IMR-90 (cell line): ENCODE data around the gene PRSS33. TPM values are rescaled to one million over a fixed set of nuclear protein-coding genes. Genes with fewer than 3 reads are reported as not detected.

Source experiments
- ATAC-seq: fragments of 200-7000 bp; cut with Tn5 transposase; 2 replicates; pipeline ENCODE4 v1.9.1; 2020; ENCODE audit warnings: low read depth, mild to moderate bottlenecking, moderate library complexity
- BruUV-seq: library from RNA; stranded (reverse); fragments of 400-500 nt; replicated peaks from 2 replicates; lab custom pipeline; 2021; lab: Mats Ljungman, UMichigan
- CTCF ChIA-PET: fragments of 300-600 bp; formaldehyde crosslinking; extraction: SDS; loops from one replicate; lab custom pipeline; 2021; ENCODE audit warnings: antibody characterized with exemption; lab: Yijun Ruan, JAX
- POLR2A ChIA-PET: fragments of 300-600 bp; sonication (Branson Sonifier 250); formaldehyde crosslinking; loops from one replicate; lab custom pipeline; 2022; ENCODE audit warnings: antibody characterized with exemption; ENCODE audit not compliant: unreplicated experiment; lab: Charles Lee
- DNase-seq: peaks from one replicate; pipeline ENCODE4 v3.0.0; 2013
- H2AFZ ChIP-seq: replicated peaks from 2 replicates; pipeline ENCODE3; 2013; ENCODE audit warnings: low read length, mild to moderate bottlenecking; ENCODE audit not compliant: poor library complexity
- H2AK5ac ChIP-seq: 2 replicates; pipeline ENCODE4 v1.6.1; 2013; ENCODE audit warnings: low read depth, low read length, inconsistent platforms
- H2AK9ac ChIP-seq: replicated peaks from 2 replicates; pipeline ENCODE3; 2013; ENCODE audit warnings: mild to moderate bottlenecking, low read depth, low read length, moderate library complexity; ENCODE audit not compliant: poor library complexity
- H2BK120ac ChIP-seq: 2 replicates; pipeline ENCODE4 v1.6.1; 2013; ENCODE audit warnings: low read depth, low read length, inconsistent platforms
- H2BK15ac ChIP-seq: 3 replicates; pipeline ENCODE4 v1.6.1; 2013; ENCODE audit warnings: low read depth, low read length, inconsistent platforms
- H2BK20ac ChIP-seq: 2 replicates; pipeline ENCODE4 v1.6.1; 2013; ENCODE audit warnings: low read depth, mild to moderate bottlenecking, inconsistent platforms, low read length, moderate library complexity
- H2BK5ac ChIP-seq: 2 replicates; pipeline ENCODE4 v1.6.1; 2013; ENCODE audit warnings: mild to moderate bottlenecking, low read depth, low read length, inconsistent platforms; ENCODE audit not compliant: poor library complexity, severe bottlenecking
- H3K14ac ChIP-seq: replicated peaks from 2 replicates; pipeline ENCODE4 v1.6.1; 2013; ENCODE audit warnings: low read depth, low read length, inconsistent platforms
- H3K18ac ChIP-seq: 2 replicates; pipeline ENCODE4 v1.6.1; 2013; ENCODE audit warnings: low read depth, low read length, control low read depth
- H3K23ac ChIP-seq: 2 replicates; pipeline ENCODE4 v1.6.1; 2013; ENCODE audit warnings: low read depth, low read length, inconsistent platforms
- H3K27ac ChIP-seq: 2 replicates; pipeline ENCODE4 v1.5.1; 2013; ENCODE audit warnings: mild to moderate bottlenecking, control low read depth, low read length; ENCODE audit not compliant: insufficient read depth
- H3K27me3 ChIP-seq: 2 replicates; pipeline ENCODE4 v1.6.1; 2013; ENCODE audit warnings: low read length; ENCODE audit not compliant: control insufficient read depth, insufficient read depth
- H3K36me3 ChIP-seq: 2 replicates; pipeline ENCODE4 v1.6.1; 2013; ENCODE audit warnings: low read length, mixed read lengths; ENCODE audit not compliant: control insufficient read depth, insufficient read depth
- H3K4ac ChIP-seq: 2 replicates; pipeline ENCODE4 v1.6.1; 2013; ENCODE audit warnings: low read depth, low read length, inconsistent platforms
- H3K4me1 ChIP-seq: 2 replicates; pipeline ENCODE4 v1.6.1; 2013; ENCODE audit warnings: low read length, mixed read lengths; ENCODE audit not compliant: control insufficient read depth, insufficient read depth
- H3K4me2 ChIP-seq: 2 replicates; pipeline ENCODE4 v1.6.1; 2013; ENCODE audit warnings: low read depth, mild to moderate bottlenecking, control low read depth, low read length, moderate library complexity
- H3K4me3 ChIP-seq: 2 replicates; pipeline ENCODE4 v1.5.1; 2013; ENCODE audit warnings: low read depth, mild to moderate bottlenecking, control low read depth, low read length, moderate library complexity; ENCODE audit not compliant: insufficient read depth
- H3K56ac ChIP-seq: 2 replicates; pipeline ENCODE4 v1.6.1; 2013; ENCODE audit warnings: low read length, inconsistent platforms; ENCODE audit not compliant: insufficient read depth; ENCODE audit errors: extremely low read depth
- H3K79me1 ChIP-seq, 2 experiments: 2 replicates each; pipeline ENCODE4 v1.6.1; 2013; ENCODE audit warnings: low read length in 2 of 2, inconsistent platforms in 1 of 2, low read depth in 1 of 2
- H3K9ac ChIP-seq: 2 replicates; pipeline ENCODE4 v1.6.1; 2013; ENCODE audit warnings: low read depth, low read length, control low read depth
- H3K9me1 ChIP-seq: 2 replicates; pipeline ENCODE4 v1.6.1; 2013; ENCODE audit warnings: low read length, inconsistent platforms; ENCODE audit not compliant: insufficient read depth
- H3K9me3 ChIP-seq: 2 replicates; pipeline ENCODE4 v1.6.1; 2013; ENCODE audit warnings: low read length; ENCODE audit not compliant: control insufficient read depth, insufficient read depth
- H4K20me1 ChIP-seq: 2 replicates; pipeline ENCODE4 v1.6.1; 2013; ENCODE audit warnings: low read length, inconsistent platforms; ENCODE audit not compliant: insufficient read depth
- H4K5ac ChIP-seq: 2 replicates; pipeline ENCODE4 v1.6.1; 2013; ENCODE audit warnings: mild to moderate bottlenecking, low read depth, low read length, control low read depth
- H4K8ac ChIP-seq, 2 experiments: 2 replicates each; pipeline ENCODE4 v1.6.1; 2013; ENCODE audit warnings: low read depth in 2 of 2, low read length in 2 of 2, control low read depth in 1 of 2, inconsistent platforms in 1 of 2
- H4K91ac ChIP-seq: 2 replicates; pipeline ENCODE4 v1.6.1; 2013; ENCODE audit warnings: low read depth, low read length, inconsistent platforms; ENCODE audit not compliant: insufficient read depth
- BHLHE40 ChIP-seq: fragments of 150-350 bp; IDR thresholded peaks from 2 replicates; pipeline ENCODE4 v1.6.1; 2016; ENCODE audit warnings: mild to moderate bottlenecking, low read depth, low read length
- CEBPB ChIP-seq: IDR thresholded peaks from 2 replicates; pipeline ENCODE4 v1.6.1; 2012; ENCODE audit warnings: low read depth, low read length, improper control_type of control experiment
- CHD1 ChIP-seq: IDR thresholded peaks from 2 replicates; pipeline ENCODE4 v1.6.1; 2012; ENCODE audit warnings: low read depth, low read length, improper control_type of control experiment
- CTCF ChIP-seq: conservative IDR thresholded peaks from 2 replicates; pipeline ENCODE4 v1.5.1; 2012; ENCODE audit warnings: mild to moderate bottlenecking, low read depth, low read length, improper control_type of control experiment
- ELK1 ChIP-seq: fragments of 150-350 bp; IDR thresholded peaks from 2 replicates; pipeline ENCODE4 v1.6.1; 2016; ENCODE audit warnings: low read depth, mild to moderate bottlenecking, low read length, moderate library complexity, borderline replicate concordance
- FOS ChIP-seq: fragments of 150-350 bp; IDR thresholded peaks from 2 replicates; pipeline ENCODE4 v1.6.1; 2016; ENCODE audit warnings: low read depth, low read length
- MAFK ChIP-seq: IDR thresholded peaks from 2 replicates; pipeline ENCODE4 v1.6.1; 2012; ENCODE audit warnings: low read depth, low read length, improper control_type of control experiment
- MAZ ChIP-seq: IDR thresholded peaks from 2 replicates; pipeline ENCODE4 v1.6.1; 2012; ENCODE audit warnings: low read depth, mild to moderate bottlenecking, low read length, improper control_type of control experiment, moderate library complexity, borderline replicate concordance
- MXI1 ChIP-seq: IDR thresholded peaks from 2 replicates; pipeline ENCODE4 v1.6.1; 2012; ENCODE audit warnings: low read depth, mild to moderate bottlenecking, low read length, moderate library complexity, borderline replicate concordance
- NFE2L2 ChIP-seq: fragments of 150-350 bp; IDR thresholded peaks from 2 replicates; pipeline ENCODE4 v1.6.1; 2016; ENCODE audit warnings: low read depth, mild to moderate bottlenecking, low read length
- POLR2A ChIP-seq: IDR thresholded peaks from 2 replicates; pipeline ENCODE4 v1.6.1; 2012; ENCODE audit warnings: mild to moderate bottlenecking, low read depth, low read length
- RAD21 ChIP-seq: IDR thresholded peaks from 2 replicates; pipeline ENCODE4 v1.6.1; 2012; ENCODE audit warnings: low read length, improper control_type of control experiment
- RCOR1 ChIP-seq: IDR thresholded peaks from 2 replicates; pipeline ENCODE4 v1.6.1; 2012; ENCODE audit warnings: mild to moderate bottlenecking, low read length, improper control_type of control experiment; ENCODE audit not compliant: insufficient replicate concordance
- RFX5 ChIP-seq: IDR thresholded peaks from 2 replicates; pipeline ENCODE4 v1.8.0; 2012; ENCODE audit warnings: low read depth, mild to moderate bottlenecking, low read length, moderate library complexity
- SMC3 ChIP-seq: fragments of 150-350 bp; IDR thresholded peaks from 2 replicates; pipeline ENCODE4 v1.6.1; 2016; ENCODE audit warnings: low read depth, mild to moderate bottlenecking, antibody characterized with exemption, low read length, moderate library complexity
- USF2 ChIP-seq: fragments of 150-350 bp; IDR thresholded peaks from 2 replicates; pipeline ENCODE4 v1.6.1; 2017; ENCODE audit warnings: mild to moderate bottlenecking, antibody characterized with exemption, low read length, low read depth
- WGBS, 2 experiments: methylation state at CpG; one replicate each; pipeline versions ENCODE4 v1.1.5 to v1.1.7; 2013; ENCODE audit warnings: missing lambda C conversion rate in 2 of 2; ENCODE audit not compliant: insufficient read length in 1 of 2; ENCODE audit errors: extremely low coverage in 2 of 2; 5-methylcytosine and 5-hydroxymethylcytosine counted together
- dilution Hi-C: fragments of 300-500 bp; cut with HindIII; formaldehyde crosslinking; loops from one replicate; pipeline ENCODE4 v1.14.3; 2018; ENCODE audit warnings: low sequenced_read_pairs; ENCODE audit not compliant: unreplicated experiment
- in situ Hi-C: fragments of 300-500 bp; cut with MboI; formaldehyde crosslinking; loops from 3 replicates; pipeline ENCODE4 v1.14.3; 2019; ENCODE audit warnings: low sequenced_read_pairs, inconsistent platforms, mixed read lengths
- intact Hi-C: fragments of 100-400 bp; cut with micrococcal nuclease; formaldehyde crosslinking; loops from 2 replicates; pipeline ENCODE4 v1.10.0; 2022
- polyA plus RNA-seq, 3 experiments: library from polyadenylated mRNA; depleted of rRNA; stranded (reverse); fragments of >200 nt; gene quantifications; 2 replicates each; pipeline ENCODE4 v1.2.3, GENCODE V29; 2012; ENCODE audit warnings: low replicate concordance in 1 of 3
- total RNA-seq: library from RNA; depleted of rRNA; stranded (reverse); fragments of >200 nt; gene quantifications from 2 replicates; pipeline ENCODE4 v1.2.3, GENCODE V29; 2012

PRSS33 gene
- total and polyA plus RNA-seq, 2 of the 4 experiments (the other 2 are of a cell fraction), result not detected

- Histone ChIP-seq H3K4me3 (no peak overlapping the region), H3K9ac (no peak overlapping the region), H3K36me3 (no peaks in the 10 kb centered on the region), H2BK20ac (no peak overlapping the region), H2BK5ac (no peak overlapping the region), H3K9me3 (no peaks in the 10 kb centered on the region), H2BK120ac (no peak overlapping the region), H3K14ac (no peak overlapping the region), H3K79me1 (no peaks in the 10 kb centered on the region), H2AK5ac (no peak overlapping the region), H3K27me3 (peaks cover 54% of the 10 kb centered on the region), H4K8ac (no peak overlapping the region), H3K23ac (no peak overlapping the region), H3K18ac (no peak overlapping the region), H2BK15ac (no peak overlapping the region), H2AFZ (no peak overlapping the region), H3K27ac (no peak overlapping the region), H4K20me1 (no peaks in the 10 kb centered on the region), H3K4me2 (no peak overlapping the region), H3K56ac (no peak overlapping the region), H3K9me1 (no peaks in the 10 kb centered on the region), H2AK9ac (no peak overlapping the region), H4K91ac (no peak overlapping the region), H3K4me1 (no peaks in the 10 kb centered on the region), H4K5ac (no peak overlapping the region), H3K4ac (no peak overlapping the region)
- intact Hi-C loops (loop anchor here (5.0 kb wide), 1 partner anchor 47 kb away; no protein-coding TSS in a partner anchor), dilution Hi-C loops (no loop called here), in situ Hi-C loops (no loop called here)
- ChIA-PET POLR2A (no interaction called here), CTCF (no interaction called here)
- DNase-seq (no peak), ATAC-seq (no peak)
- no peak for TF ChIP-seq CHD1
- no peak for TF ChIP-seq CTCF
- TF ChIP-seq RCOR1, result no peak
- no peak for TF ChIP-seq CEBPB
- no peak for TF ChIP-seq NFE2L2
- TF ChIP-seq BHLHE40, result no peak
- TF ChIP-seq MXI1, result no peak
- no peak for TF ChIP-seq RAD21
- no peak for TF ChIP-seq FOS
- TF ChIP-seq POLR2A, result no peak
- no peak for TF ChIP-seq ELK1
- no peak for TF ChIP-seq USF2
- no peak for TF ChIP-seq SMC3
- no peak for TF ChIP-seq MAFK
- no peak for TF ChIP-seq RFX5
- no peak for TF ChIP-seq MAZ
- BruUV-seq, result no TSS peak
- WGBS, 2 experiments, result no CpG with 5 or more reads among the region's 5 CpGs
These were observed 3.3 kb upstream of the PRSS33 start for GRCh38 chr16:2790631-2791030.
